Neural progenitor cell (in vitro differentiated cells): ENCODE measurements around the gene PIP4K2A.
"Not testable (repeated sequence)": the region's sequence is repeated elsewhere in the genome, so short reads cannot be mapped to it uniquely, and the experiment has no call there.

Source experiments
- EZH2 ChIP-seq: fragments of 200-600 bp; sonication (generic); IDR thresholded peaks from 2 replicates; pipeline ENCODE4 v1.6.1; 2017; ENCODE audit warnings: antibody characterized with exemption, mild to moderate bottlenecking, moderate library complexity
- TF ChIP-seq, protein P1 (sequence below): fragments of 200-600 bp; sonication (generic); IDR thresholded peaks from 2 replicates; pipeline ENCODE4 v1.5.1; 2017; ENCODE audit warnings: antibody characterized with exemption, mild to moderate bottlenecking

DNA sequence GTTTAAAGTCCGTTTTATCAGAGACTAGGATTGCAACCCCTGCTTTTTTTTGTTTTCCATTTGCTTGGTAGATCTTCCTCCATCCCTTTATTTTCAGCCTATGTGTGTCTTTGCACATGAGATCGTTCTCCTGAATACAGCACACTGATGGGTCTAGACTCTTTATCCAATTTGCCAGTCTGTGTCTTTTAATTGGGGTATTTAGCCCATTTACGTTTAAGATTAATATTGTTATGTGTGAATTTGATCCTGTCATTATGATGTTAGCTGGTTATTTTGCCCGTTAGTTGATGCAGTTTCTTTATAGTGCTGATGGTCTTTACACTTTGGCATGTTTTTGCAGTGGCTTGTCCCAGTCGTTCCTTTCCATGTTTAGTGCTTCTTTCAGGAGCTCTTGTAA, 202.4 kb downstream of the PIP4K2A start:
- TF ChIP-seq, protein P1, sequence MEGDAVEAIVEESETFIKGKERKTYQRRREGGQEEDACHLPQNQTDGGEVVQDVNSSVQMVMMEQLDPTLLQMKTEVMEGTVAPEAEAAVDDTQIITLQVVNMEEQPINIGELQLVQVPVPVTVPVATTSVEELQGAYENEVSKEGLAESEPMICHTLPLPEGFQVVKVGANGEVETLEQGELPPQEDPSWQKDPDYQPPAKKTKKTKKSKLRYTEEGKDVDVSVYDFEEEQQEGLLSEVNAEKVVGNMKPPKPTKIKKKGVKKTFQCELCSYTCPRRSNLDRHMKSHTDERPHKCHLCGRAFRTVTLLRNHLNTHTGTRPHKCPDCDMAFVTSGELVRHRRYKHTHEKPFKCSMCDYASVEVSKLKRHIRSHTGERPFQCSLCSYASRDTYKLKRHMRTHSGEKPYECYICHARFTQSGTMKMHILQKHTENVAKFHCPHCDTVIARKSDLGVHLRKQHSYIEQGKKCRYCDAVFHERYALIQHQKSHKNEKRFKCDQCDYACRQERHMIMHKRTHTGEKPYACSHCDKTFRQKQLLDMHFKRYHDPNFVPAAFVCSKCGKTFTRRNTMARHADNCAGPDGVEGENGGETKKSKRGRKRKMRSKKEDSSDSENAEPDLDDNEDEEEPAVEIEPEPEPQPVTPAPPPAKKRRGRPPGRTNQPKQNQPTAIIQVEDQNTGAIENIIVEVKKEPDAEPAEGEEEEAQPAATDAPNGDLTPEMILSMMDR = not testable (repeated sequence)
- not testable (repeated sequence) for TF ChIP-seq EZH2
